ENCODE results near the gene CDK5RAP1. TPM values are rescaled to one million over a fixed set of nuclear protein-coding genes. Genes with fewer than 3 reads are reported as not detected.
"Not testable (repeated sequence)": the region's sequence is repeated elsewhere in the genome, so short reads cannot be mapped to it uniquely, and the experiment has no call there.

The CDK5RAP1 gene
- total RNA-seq, 2 donors from 2014 or later: 55.6 to 61.9 TPM

- H3K27ac Mint-ChIP-seq: no peak overlapping the region
- H3K9me3 ChIP-seq (ENCODE audit: control insufficient read depth, low read length, poor library complexity, severe bottlenecking): no peaks in the 10 kb centered on the region
- no peaks in the 10 kb centered on the region for H3K27me3 Mint-ChIP-seq
- DNase-seq: no peak
- no peak overlapping the region for H3K4me3 Mint-ChIP-seq
- ATAC-seq: no peak
- peaks cover 5% of the 10 kb centered on the region for H3K4me1 Mint-ChIP-seq
- H3K36me3 Mint-ChIP-seq (ENCODE audit: low read depth): peaks cover 2% of the 10 kb centered on the region
Measured at GRCh38 chr20:33437141-33437911, 36.0 kb upstream of the CDK5RAP1 start.

DNA sequence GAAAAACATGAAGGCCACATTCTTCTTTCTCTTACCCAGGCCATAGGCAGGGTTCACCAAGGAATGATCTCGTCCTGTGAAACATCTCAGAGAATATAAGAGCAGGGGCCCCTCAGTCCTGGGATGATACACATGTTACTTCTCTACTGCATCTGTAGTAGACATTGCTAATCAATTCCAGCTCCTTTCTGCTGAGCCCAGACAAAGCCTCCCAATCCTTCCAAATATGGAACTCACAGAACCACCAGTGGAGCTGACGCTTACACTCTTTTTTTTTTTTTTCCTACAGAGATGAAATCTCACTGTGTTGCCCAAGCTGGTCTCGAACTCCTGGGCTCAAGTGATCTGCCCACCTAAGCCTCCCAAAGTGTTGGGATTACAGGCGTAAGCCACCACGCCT, 33.1 kb upstream of the CDK5RAP1 start:
- DNase-seq (no peak), ATAC-seq (no peak)
- Mint-ChIP-seq H3K36me3 (ENCODE audit: low read depth) (peaks cover 2% of the 10 kb centered on the region), H3K4me3 (no peak overlapping the region), H3K27me3 (no peaks in the 10 kb centered on the region), H3K27ac (peak overlapping the region; percentile 70), H3K4me1 (peaks cover 2% of the 10 kb centered on the region)
- no peaks in the 10 kb centered on the region for H3K9me3 ChIP-seq (ENCODE audit: control insufficient read depth, low read length, poor library complexity, severe bottlenecking)

DNA sequence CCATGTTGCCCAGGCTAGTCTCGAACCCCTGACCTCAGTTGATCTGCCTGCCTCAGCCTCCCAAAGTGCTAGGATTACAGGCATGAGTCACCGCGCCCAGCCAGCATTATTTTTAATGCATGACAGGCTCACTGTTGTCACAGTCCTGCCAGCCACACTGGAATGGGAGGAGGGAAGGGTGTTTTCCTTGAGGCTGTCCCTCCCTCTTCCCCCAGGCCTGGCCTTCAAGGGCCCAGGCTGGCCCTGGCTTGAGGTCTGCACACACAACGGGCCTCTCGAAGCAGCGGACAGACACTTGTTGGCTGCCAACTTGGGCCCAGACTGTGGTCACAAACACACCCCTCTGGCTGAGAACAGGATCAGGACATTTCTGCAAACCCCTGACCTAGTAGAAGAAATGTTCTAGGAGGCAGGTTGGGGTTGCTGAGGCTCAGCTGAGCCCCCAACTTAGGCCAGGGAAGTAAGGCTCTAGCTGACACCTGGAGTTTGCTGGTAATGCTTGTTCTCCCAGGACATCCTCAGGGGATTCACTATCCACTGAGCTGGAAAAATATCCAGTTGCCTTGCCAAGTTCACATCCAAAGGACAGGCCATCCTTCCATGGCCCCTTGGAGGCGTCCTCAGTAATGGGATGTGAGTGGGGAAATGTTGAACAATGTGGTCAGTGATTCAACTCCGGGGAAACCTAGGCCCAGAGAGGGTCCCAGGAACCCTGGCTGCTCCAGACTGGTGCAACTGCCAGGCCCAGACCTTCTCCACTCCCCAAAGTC, 32.3 kb upstream of the CDK5RAP1 start:
- no peaks in the 10 kb centered on the region for H3K9me3 ChIP-seq (ENCODE audit: control insufficient read depth, low read length, poor library complexity, severe bottlenecking)
- Mint-ChIP-seq H3K27ac (no peak overlapping the region), H3K36me3 (ENCODE audit: low read depth) (peaks cover 2% of the 10 kb centered on the region), H3K4me1 (peaks cover 2% of the 10 kb centered on the region), H3K27me3 (no peaks in the 10 kb centered on the region), H3K4me3 (no peak overlapping the region)
- ATAC-seq (no peak), DNase-seq (no peak)

- ATAC-seq: no peak
- H3K27me3 Mint-ChIP-seq: no peaks in the 10 kb centered on the region
- H3K4me1 Mint-ChIP-seq: peaks cover 2% of the 10 kb centered on the region
- DNase-seq: no peak
- H3K9me3 ChIP-seq (ENCODE audit: control insufficient read depth, low read length, poor library complexity, severe bottlenecking): no peaks in the 10 kb centered on the region
- H3K4me3 Mint-ChIP-seq: no peak overlapping the region
- peaks cover 2% of the 10 kb centered on the region for H3K36me3 Mint-ChIP-seq (ENCODE audit: low read depth)
- H3K27ac Mint-ChIP-seq: no peak overlapping the region
Measured at GRCh38 chr20:33431797-33432381, 30.6 kb upstream of the CDK5RAP1 start.

GRCh38 chr20:33423875-33424274, 22.6 kb upstream of the CDK5RAP1 start:
- H3K27me3 Mint-ChIP-seq; H3K36me3 Mint-ChIP-seq (ENCODE audit: low read depth); H3K4me3 Mint-ChIP-seq; H3K9me3 ChIP-seq (ENCODE audit: control insufficient read depth, low read length, poor library complexity, severe bottlenecking); ATAC-seq; H3K4me1 Mint-ChIP-seq; H3K27ac Mint-ChIP-seq; DNase-seq: not testable (repeated sequence)

DNA sequence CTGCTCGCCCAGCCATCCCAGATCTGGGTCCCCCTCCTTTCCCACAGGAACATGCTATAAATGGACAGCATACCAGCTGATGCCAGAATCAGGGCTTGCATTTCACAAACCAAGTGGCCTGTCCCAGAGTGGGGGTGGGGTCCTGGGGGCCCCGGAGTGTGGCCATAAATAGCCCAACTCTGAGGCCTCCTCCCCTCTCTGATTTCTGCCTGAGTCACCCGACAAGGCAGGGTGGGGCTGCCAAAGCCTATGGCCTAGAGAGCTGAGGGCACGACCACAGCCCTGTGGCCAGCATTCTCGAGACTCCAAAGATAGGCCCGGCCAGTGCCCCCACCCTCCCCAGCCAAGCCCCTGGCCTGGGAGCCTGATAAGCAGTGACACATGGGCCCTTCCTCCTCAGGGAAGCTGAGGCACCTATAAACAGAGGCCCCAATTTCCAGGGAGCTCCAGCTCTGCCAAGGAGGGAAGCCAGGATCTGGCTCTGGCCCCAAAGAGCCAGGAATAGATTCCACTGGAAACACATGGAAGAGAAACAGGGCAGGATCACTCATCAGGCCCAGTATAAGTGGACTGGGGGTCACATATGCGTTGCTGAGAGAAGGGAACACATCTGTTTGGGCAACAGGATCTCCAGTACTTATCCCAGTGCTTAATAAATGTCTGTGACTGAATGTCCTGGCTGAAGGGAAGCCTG, 22.0 kb upstream of the CDK5RAP1 start:
- H3K27ac Mint-ChIP-seq: no peak overlapping the region
- DNase-seq: no peak

GRCh38 chr20:33419140-33419974, 18.0 kb upstream of the CDK5RAP1 start:
- no peaks in the 10 kb centered on the region for H3K27me3 Mint-ChIP-seq
- no peaks in the 10 kb centered on the region for H3K9me3 ChIP-seq (ENCODE audit: control insufficient read depth, low read length, poor library complexity, severe bottlenecking)
- H3K27ac Mint-ChIP-seq: no peak overlapping the region
- ATAC-seq (no peak), DNase-seq (no peak)
- peaks cover 2% of the 10 kb centered on the region for H3K4me1 Mint-ChIP-seq
- H3K36me3 Mint-ChIP-seq (ENCODE audit: low read depth): no peaks in the 10 kb centered on the region
- H3K4me3 Mint-ChIP-seq: no peak overlapping the region

More for the DNA sequence above, 22.0 kb upstream of the CDK5RAP1 start:
- Mint-ChIP-seq H3K36me3 (ENCODE audit: low read depth) (no peaks in the 10 kb centered on the region), H3K4me1 (no peaks in the 10 kb centered on the region), H3K4me3 (no peak overlapping the region), H3K27me3 (no peaks in the 10 kb centered on the region)
- no peaks in the 10 kb centered on the region for H3K9me3 ChIP-seq (ENCODE audit: control insufficient read depth, low read length, poor library complexity, severe bottlenecking)
- ATAC-seq: no peak

- no peak overlapping the region for H3K4me3 Mint-ChIP-seq
- no peaks in the 10 kb centered on the region for H3K36me3 Mint-ChIP-seq (ENCODE audit: low read depth)
- H3K9me3 ChIP-seq (ENCODE audit: control insufficient read depth, low read length, poor library complexity, severe bottlenecking): no peaks in the 10 kb centered on the region
- ATAC-seq (no peak), DNase-seq (no peak)
- no peak overlapping the region for H3K27ac Mint-ChIP-seq
- H3K4me1 Mint-ChIP-seq: peaks cover 2% of the 10 kb centered on the region
- H3K27me3 Mint-ChIP-seq: no peaks in the 10 kb centered on the region
Measured at GRCh38 chr20:33418033-33418432, 16.7 kb upstream of the CDK5RAP1 start.

GRCh38 chr20:33415948-33416347, 14.6 kb upstream of the CDK5RAP1 start:
- ATAC-seq: no peak
- H3K9me3 ChIP-seq (ENCODE audit: control insufficient read depth, low read length, poor library complexity, severe bottlenecking): no peaks in the 10 kb centered on the region
- Mint-ChIP-seq H3K36me3 (ENCODE audit: low read depth) (peaks cover 6% of the 10 kb centered on the region), H3K4me3 (no peak overlapping the region), H3K4me1 (peaks cover 8% of the 10 kb centered on the region), H3K27ac (no peak overlapping the region), H3K27me3 (no peaks in the 10 kb centered on the region)
- DNase-seq: no peak

- Mint-ChIP-seq H3K27me3 (no peaks in the 10 kb centered on the region), H3K4me1 (peaks cover 6% of the 10 kb centered on the region), H3K27ac (no peak overlapping the region), H3K4me3 (no peak overlapping the region), H3K36me3 (ENCODE audit: low read depth) (peaks cover 6% of the 10 kb centered on the region)
- H3K9me3 ChIP-seq (ENCODE audit: control insufficient read depth, low read length, poor library complexity, severe bottlenecking): no peaks in the 10 kb centered on the region
- no peak for ATAC-seq
- DNase-seq: no peak
Measured at GRCh38 chr20:33412484-33412838, 11.1 kb upstream of the CDK5RAP1 start.

DNA sequence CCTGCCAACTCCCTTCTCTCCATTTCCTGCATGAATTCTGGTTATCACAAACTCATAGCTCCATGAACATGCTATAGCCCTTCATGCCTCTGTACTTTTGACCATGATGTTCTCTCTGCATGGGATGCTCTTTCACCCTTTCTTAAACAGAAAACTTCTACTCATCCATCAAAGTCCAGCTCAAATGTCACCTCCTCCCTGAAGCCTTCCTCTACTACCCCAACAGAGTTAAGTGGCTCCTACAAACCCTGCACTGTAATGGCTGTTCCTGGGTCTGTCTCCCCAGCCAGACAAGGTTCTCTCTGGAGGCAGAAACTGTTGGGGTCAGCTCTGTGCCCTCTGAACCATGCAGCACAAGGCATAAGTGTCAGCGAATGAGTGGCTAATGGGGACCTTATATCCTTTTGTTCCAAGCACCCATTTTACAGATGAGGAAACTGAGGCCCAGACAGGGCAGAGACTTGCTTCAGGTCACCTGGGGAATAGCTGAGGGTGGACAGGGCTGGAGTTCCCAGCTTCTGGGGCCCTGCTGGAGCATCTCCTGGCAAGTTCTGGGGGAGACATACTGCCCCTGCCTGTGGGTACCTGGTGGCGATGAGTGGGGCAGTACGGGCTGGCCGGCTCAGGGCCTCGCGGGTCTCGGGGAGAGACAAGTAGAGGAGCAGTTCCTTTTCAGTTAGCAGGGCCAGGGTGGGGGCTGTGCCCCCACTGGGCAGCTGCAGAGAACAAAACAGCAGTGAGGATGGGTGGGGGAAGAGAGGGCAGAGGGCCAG, 10.6 kb upstream of the CDK5RAP1 start:
- H3K27me3 Mint-ChIP-seq: no peaks in the 10 kb centered on the region
- H3K9me3 ChIP-seq (ENCODE audit: control insufficient read depth, low read length, poor library complexity, severe bottlenecking): no peaks in the 10 kb centered on the region
- peak overlapping the region; percentile 74 for H3K27ac Mint-ChIP-seq
- peaks cover 6% of the 10 kb centered on the region for H3K4me1 Mint-ChIP-seq
- peaks cover 6% of the 10 kb centered on the region for H3K36me3 Mint-ChIP-seq (ENCODE audit: low read depth)
- no peak for DNase-seq
- H3K4me3 Mint-ChIP-seq: no peak overlapping the region
- no peak for ATAC-seq

GRCh38 chr20:33411242-33411641, 9.9 kb upstream of the CDK5RAP1 start:
- peak overlapping the region; percentile 21 for H3K4me3 Mint-ChIP-seq
- ATAC-seq (no peak), DNase-seq (no peak)
- H3K4me1 Mint-ChIP-seq: peaks cover 6% of the 10 kb centered on the region
- H3K9me3 ChIP-seq (ENCODE audit: control insufficient read depth, low read length, poor library complexity, severe bottlenecking): no peaks in the 10 kb centered on the region
- no peaks in the 10 kb centered on the region for H3K27me3 Mint-ChIP-seq
- H3K27ac Mint-ChIP-seq: peak overlapping the region; percentile 74
- H3K36me3 Mint-ChIP-seq (ENCODE audit: low read depth): peaks cover 6% of the 10 kb centered on the region
